GM21576 (cell line): Measurements from ENCODE around the gene CACNG3.
"Not testable (repeated sequence)": the region's sequence is repeated elsewhere in the genome, so short reads cannot be mapped to it uniquely, and the experiment has no call there.

Experiments
- ATAC-seq: cut with Tn5 transposase; IDR thresholded peaks from one replicate; pipeline ENCODE4 v1.9.1; 2021; ENCODE audit warnings: mild to moderate bottlenecking, moderate library complexity; ENCODE audit not compliant: unreplicated experiment

The CACNG3 gene

GRCh38 chr16:24255456-24256371, at the start of gene CACNG3:
Gene CACNG3 (plus strand): TSS chr16:24256335. CDS start chr16:24256755, 420 bp downstream.
- no peak for ATAC-seq

DNA sequence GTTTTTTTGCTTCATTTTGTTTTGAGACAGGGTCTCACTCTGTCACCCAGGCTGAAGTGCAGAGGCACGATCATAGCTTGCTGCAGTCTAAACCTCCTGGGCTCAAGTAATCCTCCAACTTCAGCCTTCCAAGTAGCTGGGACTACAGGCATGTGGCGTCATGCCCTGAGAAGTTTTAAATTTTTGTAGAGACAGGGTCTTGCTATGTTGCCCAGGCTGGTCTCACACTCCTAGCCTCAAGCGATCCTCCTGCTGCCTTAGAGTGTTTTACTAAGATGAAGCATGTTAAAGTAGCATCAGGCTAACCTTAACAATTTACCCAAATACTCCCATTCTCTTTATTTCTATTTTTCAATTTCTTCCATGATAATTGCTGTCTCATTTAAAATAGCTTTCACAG, 49.2 kb upstream of the CACNG3 start:
- no peak for ATAC-seq

DNA sequence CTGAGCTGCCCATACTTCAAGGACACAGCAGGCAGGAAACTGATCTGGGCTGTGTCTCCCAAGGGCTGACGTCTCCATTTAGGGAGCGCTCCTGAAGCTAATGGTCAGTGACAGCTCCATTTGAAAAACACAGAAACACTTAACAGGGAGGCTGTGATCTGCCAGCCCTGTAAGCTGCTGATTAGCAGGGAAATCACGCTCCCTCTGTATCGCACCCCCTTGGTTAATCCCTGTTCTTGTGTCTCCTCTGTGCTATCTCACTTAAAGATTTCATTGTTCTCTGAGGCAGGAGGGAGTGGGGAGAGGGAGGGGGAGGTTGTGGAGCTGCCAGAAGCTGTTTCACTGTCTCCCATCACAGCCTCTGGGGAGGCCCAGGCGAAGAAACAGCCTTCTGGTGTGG, 47.4 kb upstream of the CACNG3 start:
- no peak for ATAC-seq

GRCh38 chr16:24214992-24215391, 41.1 kb upstream of the CACNG3 start:
- ATAC-seq, result no peak

- ATAC-seq, result no peak
Observed at GRCh38 chr16:24216961-24217360, 39.2 kb upstream of the CACNG3 start.

DNA sequence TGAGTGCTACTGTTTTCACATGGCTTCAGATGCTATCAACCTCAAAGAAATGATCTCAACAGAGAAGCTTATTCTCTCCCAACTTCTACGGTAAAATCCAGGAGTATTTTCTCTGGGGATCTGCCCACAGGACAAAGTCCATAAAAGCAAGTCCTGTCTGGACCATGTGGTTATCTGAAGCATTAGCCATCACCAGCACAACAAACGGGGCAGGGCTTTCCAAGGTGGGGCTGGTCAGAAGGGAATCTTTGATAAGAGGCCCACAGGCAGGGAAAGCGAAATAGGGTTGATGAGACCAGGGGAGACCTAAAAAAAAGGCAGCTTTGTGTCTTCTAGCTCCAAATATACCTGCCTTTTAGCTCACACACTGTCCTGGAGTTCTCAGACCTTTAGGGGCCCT, 38.7 kb upstream of the CACNG3 start:
- no peak for ATAC-seq

DNA sequence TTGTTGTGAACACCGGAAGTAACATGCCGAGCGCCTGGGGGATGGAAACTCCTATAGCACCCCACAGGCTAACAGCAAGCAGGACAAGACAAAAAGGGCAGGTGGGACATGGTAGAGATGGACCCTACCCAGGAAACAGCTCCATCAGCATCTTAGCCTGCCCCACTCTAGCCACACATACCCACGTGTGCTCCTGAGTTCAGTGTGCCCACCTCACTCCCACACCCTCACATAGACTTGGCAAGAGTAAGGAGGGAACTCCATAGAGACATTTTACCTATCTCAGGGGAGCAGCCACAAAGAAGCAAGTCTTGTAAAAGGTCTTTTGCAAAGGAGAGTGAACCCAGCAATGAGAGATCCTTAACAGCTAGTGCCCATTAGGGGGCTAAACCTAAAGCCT, 37.8 kb upstream of the CACNG3 start:
- no peak for ATAC-seq

- no peak for ATAC-seq
Observed at GRCh38 chr16:24221219-24221618, 34.9 kb upstream of the CACNG3 start.

GRCh38 chr16:24228514-24228913, 27.6 kb upstream of the CACNG3 start:
- ATAC-seq, result no peak

GRCh38 chr16:24232936-24233335, 23.2 kb upstream of the CACNG3 start:
- ATAC-seq, result no peak

GRCh38 chr16:24234737-24235136, 21.4 kb upstream of the CACNG3 start:
- no peak for ATAC-seq

DNA sequence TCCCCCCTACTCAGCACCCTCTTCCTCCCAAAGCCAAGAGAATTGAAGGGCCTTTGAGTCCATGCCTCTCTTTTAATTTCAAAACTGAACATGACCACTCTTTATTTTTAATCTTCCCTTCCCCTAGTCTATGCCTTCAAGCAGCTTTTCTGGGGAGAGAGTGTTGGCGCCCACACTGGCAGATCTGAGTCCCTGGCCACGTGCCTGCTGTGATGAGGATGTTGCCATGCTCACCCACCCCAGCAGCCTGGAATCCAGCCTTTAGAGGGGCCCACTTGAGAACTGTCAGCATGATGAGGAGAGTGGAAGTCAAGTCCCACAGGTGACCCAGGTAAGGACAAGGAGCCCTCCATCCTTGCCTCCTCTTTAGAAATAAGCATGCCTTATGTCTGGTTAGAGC, 20.3 kb upstream of the CACNG3 start:
- ATAC-seq, result no peak

DNA sequence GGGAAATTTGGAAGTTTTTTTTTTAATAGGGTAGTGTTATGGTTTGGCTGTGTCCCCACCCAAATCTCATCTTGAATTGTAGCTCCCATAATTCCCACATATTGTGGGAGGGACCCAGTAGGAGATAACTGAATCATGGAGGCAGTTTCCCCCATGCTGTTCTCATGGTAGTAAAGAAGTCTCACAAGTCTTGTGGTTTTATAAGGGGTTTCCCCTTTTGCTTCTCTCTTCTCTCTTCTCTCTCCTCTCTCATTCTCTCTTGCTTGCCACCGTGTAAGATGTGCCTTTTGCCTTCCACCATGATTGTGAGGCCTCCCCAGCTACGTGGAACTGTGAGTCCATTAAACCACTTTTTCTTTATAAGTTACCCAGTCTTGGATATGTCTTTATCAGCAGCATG, 17.3 kb upstream of the CACNG3 start:
- not testable (repeated sequence) for ATAC-seq

- ATAC-seq, result no peak
Observed at GRCh38 chr16:24246911-24247607, 9.1 kb upstream of the CACNG3 start.

GRCh38 chr16:24253192-24253591, 2.9 kb upstream of the CACNG3 start:
- no peak for ATAC-seq

GRCh38 chr16:24257958-24258357, 1.8 kb downstream of the CACNG3 start:
- no peak for ATAC-seq

DNA sequence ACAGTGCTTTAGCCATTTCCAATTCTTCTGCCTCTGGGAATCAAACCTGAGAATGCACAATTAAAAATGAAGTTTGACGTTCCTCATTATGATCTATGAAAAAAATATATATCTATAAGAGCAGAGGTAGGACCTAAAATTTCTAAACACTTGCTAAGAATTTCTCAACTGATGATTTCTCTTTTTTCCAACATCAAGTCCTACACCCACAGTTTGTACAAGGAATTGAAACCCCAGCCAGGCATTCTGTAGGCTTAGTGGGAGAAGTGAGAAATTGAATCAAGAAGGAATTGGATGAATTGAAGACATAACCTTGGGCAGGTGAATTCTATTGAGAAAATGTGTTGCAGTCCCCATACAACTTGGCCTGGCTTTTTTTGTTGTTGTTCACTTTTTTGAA, 2.7 kb downstream of the CACNG3 start:
- ATAC-seq, result no peak

DNA sequence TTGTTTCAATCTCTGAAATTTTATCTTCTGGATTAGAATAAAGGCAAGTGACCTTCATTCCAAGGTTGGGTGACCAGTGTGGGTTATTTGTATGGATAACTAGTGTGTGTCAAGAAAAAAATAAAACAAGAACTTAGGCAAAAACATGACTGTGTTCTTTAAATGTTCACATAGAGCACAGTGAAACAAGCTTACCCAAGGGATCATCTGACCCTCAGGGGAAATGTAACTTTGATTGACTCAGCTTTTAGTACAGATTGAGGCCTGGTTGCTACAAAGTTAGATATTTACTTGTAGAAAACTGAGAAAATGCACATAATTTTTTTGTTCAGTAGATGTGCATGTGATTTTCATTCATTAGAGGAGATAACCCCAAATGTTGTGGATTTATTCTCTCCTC, 6.7 kb downstream of the CACNG3 start:
- ATAC-seq, result no peak

GRCh38 chr16:24270721-24271442, 14.7 kb downstream of the CACNG3 start:
- no peak for ATAC-seq

- no peak for ATAC-seq
Observed at GRCh38 chr16:24272379-24272778, 16.2 kb downstream of the CACNG3 start.

GRCh38 chr16:24273508-24274182, 17.5 kb downstream of the CACNG3 start:
- ATAC-seq, result no peak
